Uterus (tissue), 4 donors: ENCODE data around the gene DEDD2. TPM values are rescaled to one million over a fixed set of nuclear protein-coding genes. Genes with fewer than 3 reads are reported as not detected.
A peak's percentile ranks its signal among the peaks of the same experiment; 100 is the strongest.

Source experiments
- DNase-seq, 2 donors: peaks; one replicate each; pipeline ENCODE4 v3.0.0-alpha.2; 2019 to 2020
- H3K27ac ChIP-seq, 2 donors: fragments of 200-600 bp; sonication (generic); 1 replicate in 1 of 2; 2 replicates in 1 of 2; pipeline ENCODE4 v1.5.1; 2016 to 2018
- H3K27me3 ChIP-seq, 2 donors: fragments of 200-600 bp; sonication (generic); one replicate each; pipeline ENCODE4 v1.5.1; 2018 to 2019; ENCODE audit warnings: control low read depth in 1 of 2
- H3K36me3 ChIP-seq, 2 donors: fragments of 200-600 bp; sonication (generic); one replicate each; pipeline ENCODE4 v1.5.1; 2019; ENCODE audit warnings: control low read depth in 1 of 2
- H3K4me1 ChIP-seq, 2 donors: fragments of 200-600 bp; sonication (generic); one replicate each; pipeline ENCODE4 v1.5.1; 2018 to 2019; ENCODE audit warnings: control low read depth in 1 of 2
- H3K4me3 ChIP-seq, 2 donors: fragments of 200-600 bp; sonication (generic); 1 replicate in 1 of 2; 2 replicates in 1 of 2; pipeline ENCODE4 v1.5.1; 2018 to 2019; ENCODE audit warnings: mild to moderate bottlenecking in 1 of 2
- H3K9me3 ChIP-seq, 2 donors: fragments of 200-600 bp; sonication (generic); one replicate each; pipeline ENCODE4 v1.5.1; 2019; ENCODE audit warnings: control low read depth in 1 of 2
- POLR2A ChIP-seq, 2 donors: fragments of 450-650 bp; IDR thresholded peaks; one replicate each; pipeline ENCODE4 v1.6.1; 2016; ENCODE audit warnings: antibody characterized with exemption in 2 of 2, mild to moderate bottlenecking in 1 of 2, moderate library complexity in 1 of 2
- intact Hi-C: fragments of 100-400 bp; cut with DNase I; formaldehyde crosslinking; loops from one replicate; pipeline ENCODE4 v1.15.1; 2023; ENCODE audit warnings: low total_unique reads
- total RNA-seq, 4 donors: library from RNA; depleted of rRNA in 3 of 4; stranded (reverse); fragments of >200 nt in 3 of 4; gene quantifications; one replicate each; pipeline versions ENCODE4 v1.1.0 to v1.2.4, GENCODE V29; 2014 to 2023
- TF ChIP-seq, protein P1 (sequence below), 4 experiments: fragments of 200-600 bp in 2 of 4; fragments of 450-650 bp in 2 of 4; sonication (generic) in 2 of 4; IDR thresholded peaks; one replicate each; pipeline ENCODE4 v1.5.1; 2016 to 2019; ENCODE audit warnings: antibody characterized with exemption in 4 of 4, mild to moderate bottlenecking in 2 of 4, moderate library complexity in 1 of 4
- donor health status: DM: yes; HTN: yes; CAD: no.

Gene DEDD2
- total RNA-seq, 4 donors from 2014 or later = 8.2 to 127 (median 23.0) TPM

DNA sequence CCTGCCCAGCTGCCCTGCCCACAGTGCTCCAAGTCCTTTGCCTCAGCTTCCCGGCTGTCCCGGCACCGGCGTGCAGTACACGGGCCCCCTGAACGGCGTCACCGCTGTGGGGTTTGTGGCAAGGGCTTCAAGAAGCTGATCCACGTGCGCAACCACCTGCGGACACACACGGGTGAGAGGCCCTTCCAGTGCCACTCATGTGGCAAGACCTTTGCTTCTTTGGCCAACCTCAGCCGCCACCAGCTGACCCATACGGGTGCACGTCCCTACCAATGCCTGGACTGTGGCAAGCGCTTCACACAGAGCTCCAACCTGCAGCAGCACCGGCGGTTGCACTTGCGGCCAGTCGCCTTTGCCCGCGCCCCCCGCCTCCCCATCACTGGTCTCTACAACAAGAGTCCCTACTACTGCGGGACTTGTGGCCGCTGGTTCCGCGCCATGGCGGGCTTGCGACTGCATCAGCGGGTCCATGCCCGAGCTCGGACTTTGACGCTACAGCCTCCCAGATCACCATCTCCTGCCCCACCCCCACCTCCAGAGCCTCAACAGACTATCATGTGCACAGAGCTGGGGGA lies 8.3 kb upstream of the DEDD2 start:
- H3K36me3 ChIP-seq = no peaks in the 10 kb centered on the region
- DNase-seq = no peak
- TF ChIP-seq, protein P1, sequence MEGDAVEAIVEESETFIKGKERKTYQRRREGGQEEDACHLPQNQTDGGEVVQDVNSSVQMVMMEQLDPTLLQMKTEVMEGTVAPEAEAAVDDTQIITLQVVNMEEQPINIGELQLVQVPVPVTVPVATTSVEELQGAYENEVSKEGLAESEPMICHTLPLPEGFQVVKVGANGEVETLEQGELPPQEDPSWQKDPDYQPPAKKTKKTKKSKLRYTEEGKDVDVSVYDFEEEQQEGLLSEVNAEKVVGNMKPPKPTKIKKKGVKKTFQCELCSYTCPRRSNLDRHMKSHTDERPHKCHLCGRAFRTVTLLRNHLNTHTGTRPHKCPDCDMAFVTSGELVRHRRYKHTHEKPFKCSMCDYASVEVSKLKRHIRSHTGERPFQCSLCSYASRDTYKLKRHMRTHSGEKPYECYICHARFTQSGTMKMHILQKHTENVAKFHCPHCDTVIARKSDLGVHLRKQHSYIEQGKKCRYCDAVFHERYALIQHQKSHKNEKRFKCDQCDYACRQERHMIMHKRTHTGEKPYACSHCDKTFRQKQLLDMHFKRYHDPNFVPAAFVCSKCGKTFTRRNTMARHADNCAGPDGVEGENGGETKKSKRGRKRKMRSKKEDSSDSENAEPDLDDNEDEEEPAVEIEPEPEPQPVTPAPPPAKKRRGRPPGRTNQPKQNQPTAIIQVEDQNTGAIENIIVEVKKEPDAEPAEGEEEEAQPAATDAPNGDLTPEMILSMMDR (IDR thresholded peaks at IDR 0.05) = no peak
- TF ChIP-seq POLR2A (IDR thresholded peaks at IDR 0.05) = no peak
- no peaks in the 10 kb centered on the region for H3K9me3 ChIP-seq
- H3K27me3 ChIP-seq = no peaks in the 10 kb centered on the region
- H3K27ac ChIP-seq = no peak overlapping the region
- no peak overlapping the region for H3K4me3 ChIP-seq
- intact Hi-C loops = no loop called here
- peaks cover 0 to 7% of the 10 kb centered on the region in 2 donors for H3K4me1 ChIP-seq

DNA sequence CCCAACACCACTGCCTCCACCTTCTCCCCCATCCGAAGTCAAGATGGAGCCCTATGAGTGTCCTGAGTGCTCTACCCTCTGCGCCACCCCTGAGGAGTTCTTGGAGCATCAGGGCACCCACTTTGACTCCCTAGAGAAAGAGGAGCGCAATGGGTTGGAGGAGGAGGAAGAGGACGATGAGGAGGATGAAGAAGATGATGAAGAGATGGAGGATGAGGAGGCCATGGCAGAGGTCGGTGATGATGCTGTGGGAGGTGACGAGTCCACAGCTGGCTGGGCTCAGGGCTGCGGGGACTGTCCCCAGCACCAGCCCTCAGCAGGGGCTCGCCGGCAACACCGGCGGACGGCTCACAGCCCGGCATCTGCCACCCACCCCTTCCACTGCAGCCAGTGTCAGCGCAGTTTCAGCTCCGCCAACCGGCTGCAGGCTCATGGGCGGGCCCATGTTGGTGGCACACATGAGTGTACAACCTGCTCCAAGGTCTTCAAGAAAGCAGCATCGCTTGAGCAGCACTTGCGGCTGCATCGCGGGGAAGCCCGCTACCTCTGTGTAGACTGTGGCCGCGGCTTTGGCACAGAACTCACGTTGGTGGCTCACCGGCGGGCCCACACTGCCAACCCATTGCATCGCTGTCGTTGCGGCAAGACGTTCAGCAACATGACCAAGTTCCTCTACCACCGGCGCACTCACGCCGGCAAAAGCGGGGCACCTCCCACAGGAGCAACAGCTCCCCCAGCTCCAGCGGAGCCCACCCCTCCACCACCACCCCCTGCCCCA lies 7.7 kb upstream of the DEDD2 start:
- TF ChIP-seq POLR2A (IDR thresholded peaks at IDR 0.05) = no peak
- TF ChIP-seq, protein P1 (IDR thresholded peaks at IDR 0.05) = no peak
- H3K27me3 ChIP-seq = no peaks in the 10 kb centered on the region
- no peaks in the 10 kb centered on the region for H3K9me3 ChIP-seq
- H3K36me3 ChIP-seq = no peaks in the 10 kb centered on the region
- peaks cover 0 to 8% of the 10 kb centered on the region in 2 donors for H3K4me1 ChIP-seq
- no peak overlapping the region for H3K27ac ChIP-seq
- no peak for DNase-seq
- intact Hi-C loops = no loop called here
- H3K4me3 ChIP-seq = no peak overlapping the region

DNA sequence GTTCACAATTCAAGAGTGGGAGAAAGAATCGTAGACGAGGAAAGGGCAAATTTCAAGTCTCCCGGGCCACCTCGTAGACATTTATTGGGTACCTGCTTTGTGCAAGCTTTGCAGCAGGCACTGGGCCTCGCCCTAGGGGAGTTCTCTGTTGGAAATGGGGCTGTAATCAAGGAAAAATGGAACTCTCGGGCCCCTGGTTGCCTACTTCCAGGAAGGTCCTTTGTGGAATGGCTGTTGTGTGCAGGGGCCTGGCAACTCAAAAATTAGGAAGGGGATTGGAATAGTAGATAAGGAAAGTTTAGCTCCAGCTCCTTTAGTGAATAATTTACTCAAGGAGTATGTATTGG lies 3.2 kb upstream of the DEDD2 start:
- peak overlapping the region; percentile 59 to 98 for H3K4me3 ChIP-seq
- H3K27me3 ChIP-seq = no peaks in the 10 kb centered on the region
- peaks cover 0 to 9% of the 10 kb centered on the region in 2 donors for H3K4me1 ChIP-seq
- no peaks in the 10 kb centered on the region for H3K9me3 ChIP-seq
- intact Hi-C loops = no loop called here
- peak overlapping the region; percentile 79 to 88 for H3K27ac ChIP-seq
- no peak for DNase-seq
- H3K36me3 ChIP-seq = no peaks in the 10 kb centered on the region
- TF ChIP-seq POLR2A (IDR thresholded peaks at IDR 0.05) = no peak
- TF ChIP-seq, protein P1 (IDR thresholded peaks at IDR 0.05) = no peak

DNA sequence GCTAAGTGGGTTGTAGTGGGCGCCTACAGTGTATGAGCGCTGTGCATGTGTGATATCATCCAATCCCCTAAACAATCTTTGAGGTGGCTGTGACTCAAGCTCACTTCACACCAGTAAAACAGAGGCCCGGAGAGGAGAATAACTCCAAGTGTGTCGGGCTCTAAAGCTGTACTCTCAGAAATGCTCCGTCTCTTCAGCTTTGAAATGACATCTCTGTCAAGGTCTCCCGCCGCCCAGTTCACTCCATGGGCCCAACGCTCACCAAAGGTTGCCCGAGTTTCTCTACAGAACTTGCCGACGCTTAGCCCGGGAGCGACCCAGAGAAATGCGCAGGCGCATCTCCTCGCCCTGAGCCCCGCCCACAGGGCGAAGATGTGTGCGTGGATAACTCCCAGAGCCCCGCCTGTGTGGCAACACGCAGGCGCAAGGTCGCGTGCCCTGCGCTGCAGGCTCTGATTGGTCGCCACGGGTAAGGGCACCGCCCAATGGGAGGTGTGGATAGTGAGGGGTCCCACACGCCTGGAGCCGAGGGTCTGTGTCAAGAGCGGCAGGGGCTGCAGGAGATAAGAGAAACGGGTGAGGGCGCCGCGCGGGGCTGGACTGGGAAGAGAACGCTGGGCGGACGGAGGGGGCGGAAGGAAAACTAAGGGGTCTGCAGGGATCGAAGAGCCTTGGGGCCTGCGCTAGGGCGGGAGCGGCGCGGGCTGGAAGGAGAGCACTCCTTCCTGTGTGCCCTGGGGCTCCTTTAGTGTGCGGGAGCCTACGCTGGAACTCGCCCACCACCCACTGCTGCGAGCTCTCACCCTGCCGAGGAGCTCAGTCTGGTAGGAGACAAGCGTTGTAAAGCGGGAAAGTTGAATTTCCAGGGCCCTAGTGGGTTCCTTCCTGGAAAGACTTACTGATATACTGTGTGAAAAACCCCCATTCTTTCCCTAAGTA lies 2.6 kb upstream of the DEDD2 start, which contains the start of gene ZNF526:
Gene ZNF526 (plus strand): TSS at position 501 of the 939 bp plus-strand sequence. CDS start 4,092 bp downstream, outside the sequence.
- peak; percentile 76 to 78 for TF ChIP-seq POLR2A (IDR thresholded peaks at IDR 0.05)
- TF ChIP-seq, protein P1 (IDR thresholded peaks at IDR 0.05) = peak in 2 of 4 experiments; percentile 3 to 18
- H3K9me3 ChIP-seq = no peaks in the 10 kb centered on the region
- intact Hi-C loops = no loop called here
- DNase-seq = peak; percentile 96 to 98
- no peaks in the 10 kb centered on the region for H3K27me3 ChIP-seq
- peaks cover 0 to 9% of the 10 kb centered on the region in 2 donors for H3K4me1 ChIP-seq
- H3K27ac ChIP-seq = peak within 1 kb of the TSS; percentile 79 to 88
- H3K36me3 ChIP-seq = no peaks in the 10 kb centered on the region
- H3K4me3 ChIP-seq = peak within 1 kb of the TSS; percentile 59 to 98
